Smooth muscle cell (in vitro differentiated cells): ENCODE data around the gene GPN3. TPM values are rescaled to one million over a fixed set of nuclear protein-coding genes. Genes with fewer than 3 reads are reported as not detected.
A peak's percentile ranks its signal among the peaks of the same experiment; 100 is the strongest.

Experiments
- DNase-seq: peaks from one replicate; lab custom pipeline; 2025; ENCODE audit not compliant: unreplicated experiment; lab: John Stamatoyannopoulos, UW
- H2AFZ ChIP-seq: fragments of 200-600 bp; sonication (generic); 2 replicates; pipeline ENCODE4 v1.6.0; 2016; ENCODE audit warnings: antibody characterized with exemption, low read depth, mild to moderate bottlenecking
- H3F3A ChIP-seq: fragments of 200-600 bp; sonication (generic); 2 replicates; pipeline ENCODE4 v1.6.0; 2017; ENCODE audit warnings: antibody characterized with exemption, low read depth
- H3K27ac ChIP-seq: fragments of 200-600 bp; sonication (generic); 2 replicates; pipeline ENCODE4 v1.5.1; 2016; ENCODE audit warnings: low read depth, mild to moderate bottlenecking
- H3K27me3 ChIP-seq: fragments of 200-600 bp; sonication (generic); 2 replicates; pipeline ENCODE4 v1.6.1; 2016; ENCODE audit warnings: low read depth, mild to moderate bottlenecking
- H3K36me3 ChIP-seq: fragments of 200-600 bp; sonication (generic); 2 replicates; pipeline ENCODE4 v1.5.1; 2016; ENCODE audit warnings: low read depth
- H3K4me1 ChIP-seq: fragments of 200-600 bp; sonication (generic); 2 replicates; pipeline ENCODE4 v1.5.1; 2016; ENCODE audit warnings: low read depth
- H3K4me2 ChIP-seq: fragments of 200-600 bp; sonication (generic); 2 replicates; pipeline ENCODE4 v1.6.0; 2016; ENCODE audit warnings: mild to moderate bottlenecking
- H3K4me3 ChIP-seq: fragments of 200-600 bp; sonication (generic); 2 replicates; pipeline ENCODE4 v1.5.1; 2016; ENCODE audit warnings: mild to moderate bottlenecking
- H3K79me2 ChIP-seq: fragments of 200-600 bp; sonication (generic); 2 replicates; pipeline ENCODE4 v1.6.0; 2016; ENCODE audit warnings: low read depth, mild to moderate bottlenecking
- H3K9ac ChIP-seq: fragments of 200-600 bp; sonication (generic); 2 replicates; pipeline ENCODE4 v1.6.0; 2016; ENCODE audit warnings: low read depth
- H3K9me3 ChIP-seq: fragments of 200-600 bp; sonication (generic); replicated peaks from 2 replicates; pipeline ENCODE4 v1.5.1; 2016; ENCODE audit warnings: low read depth
- H4K20me1 ChIP-seq: fragments of 200-600 bp; sonication (generic); 2 replicates; pipeline ENCODE4 v1.6.0; 2016; ENCODE audit warnings: low read depth
- CTCF ChIP-seq: fragments of 200-600 bp; sonication (generic); IDR thresholded peaks from 2 replicates; pipeline ENCODE4 v1.5.1; 2017; ENCODE audit warnings: borderline replicate concordance, mild to moderate bottlenecking, antibody characterized with exemption; ENCODE audit not compliant: insufficient read depth, poor library complexity, severe bottlenecking
- WGBS: methylation state at CpG from one replicate; pipeline ENCODE4 v1.1.7; 2016; ENCODE audit warnings: low lambda C conversion rate; 5-methylcytosine and 5-hydroxymethylcytosine counted together
- polyA plus RNA-seq: library from polyadenylated mRNA; unstranded; fragments of >200 nt; fragmentation: Nextera tagmentation; extraction: Ambion mirVana; gene quantifications from 2 replicates; pipeline ENCODE4 v1.2.1, GENCODE V29; 2016
- total RNA-seq: library from RNA; depleted of rRNA; stranded (reverse); fragments of >200 nt; gene quantifications from 2 replicates; pipeline ENCODE4 v1.2.3, GENCODE V29; 2014

The GPN3 gene
- total and polyA plus RNA-seq, 2 experiments from 2014 or later: 21.7 to 41.5 TPM

- Histone ChIP-seq H3K79me2 (peaks cover 39% of the 10 kb centered on the region), H3K36me3 (no peaks in the 10 kb centered on the region), H3K4me1 (peaks cover 4% of the 10 kb centered on the region), H4K20me1 (peaks cover 21% of the 10 kb centered on the region), H3K27me3 (no peaks in the 10 kb centered on the region), H2AFZ (no peak overlapping the region), H3K9ac (no peak overlapping the region), H3K4me3 (no peak overlapping the region), H3K9me3 (no peaks in the 10 kb centered on the region), H3K27ac (peak overlapping the region; percentile 18), H3K4me2 (no peak overlapping the region), H3F3A (peaks cover 10% of the 10 kb centered on the region)
- 92% methylated on average over 1 of the region's 1 CpG for WGBS
- DNase-seq: no peak
- no peak for TF ChIP-seq CTCF
Measured at GRCh38 chr12:110451263-110451662, 16.8 kb downstream of the GPN3 start.

GRCh38 chr12:110449799-110450497, 18.1 kb downstream of the GPN3 start, which contains the start of gene ARPC3:
ARPC3 (minus strand) TSS chr12:110450337; CDS start chr12:110450260, 77 bp downstream.
- Histone ChIP-seq H3K27me3 (no peaks in the 10 kb centered on the region), H3K4me1 (peaks cover 4% of the 10 kb centered on the region), H3K9me3 (no peaks in the 10 kb centered on the region), H3K36me3 (peaks cover 4% of the 10 kb centered on the region), H2AFZ (peak within 1 kb of the TSS; percentile 98), H3K27ac (peak within 1 kb of the TSS; percentile 96), H3K4me2 (peak within 1 kb of the TSS; percentile 97), H3K9ac (peak within 1 kb of the TSS; percentile 98), H4K20me1 (peaks cover 34% of the 10 kb centered on the region), H3F3A (peaks cover 14% of the 10 kb centered on the region), H3K4me3 (peak within 1 kb of the TSS; percentile 100), H3K79me2 (peaks cover 48% of the 10 kb centered on the region)
- TF ChIP-seq CTCF: peak; percentile 81
- DNase-seq: peak; percentile 62
- WGBS: under 1% methylated on average over 35 of the region's 51 CpGs

DNA sequence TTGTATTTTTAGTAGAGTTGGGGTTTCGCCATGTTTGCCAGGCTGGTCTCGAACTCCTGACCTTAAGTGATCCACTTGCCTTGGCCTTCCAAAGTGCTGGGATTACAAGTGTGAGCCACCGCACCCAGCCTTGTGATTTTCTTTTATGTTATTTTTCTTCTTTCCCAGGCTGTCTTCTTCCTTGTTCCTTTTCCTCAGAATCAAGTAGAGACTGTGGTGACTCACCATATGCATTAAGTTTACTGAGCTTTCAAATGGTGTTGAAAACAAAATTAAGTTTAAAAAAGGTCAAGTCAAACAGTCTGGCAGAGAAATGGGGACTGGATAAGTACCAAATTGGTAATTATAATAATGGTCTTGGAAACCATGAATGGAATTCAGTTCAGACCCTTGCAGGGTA, 23.6 kb downstream of the GPN3 start:
- Histone ChIP-seq H3K4me1 (peaks cover 4% of the 10 kb centered on the region), H3K27ac (no peak overlapping the region), H2AFZ (no peak overlapping the region), H3K9ac (no peak overlapping the region), H4K20me1 (peaks cover 51% of the 10 kb centered on the region), H3K36me3 (peaks cover 34% of the 10 kb centered on the region), H3K27me3 (no peaks in the 10 kb centered on the region), H3K4me2 (no peak overlapping the region), H3K4me3 (no peak overlapping the region), H3K79me2 (peaks cover 65% of the 10 kb centered on the region), H3K9me3 (no peaks in the 10 kb centered on the region), H3F3A (peaks cover 16% of the 10 kb centered on the region)
- no peak for DNase-seq
- WGBS: 100% methylated on average over 3 of the region's 3 CpGs
- no peak for TF ChIP-seq CTCF

DNA sequence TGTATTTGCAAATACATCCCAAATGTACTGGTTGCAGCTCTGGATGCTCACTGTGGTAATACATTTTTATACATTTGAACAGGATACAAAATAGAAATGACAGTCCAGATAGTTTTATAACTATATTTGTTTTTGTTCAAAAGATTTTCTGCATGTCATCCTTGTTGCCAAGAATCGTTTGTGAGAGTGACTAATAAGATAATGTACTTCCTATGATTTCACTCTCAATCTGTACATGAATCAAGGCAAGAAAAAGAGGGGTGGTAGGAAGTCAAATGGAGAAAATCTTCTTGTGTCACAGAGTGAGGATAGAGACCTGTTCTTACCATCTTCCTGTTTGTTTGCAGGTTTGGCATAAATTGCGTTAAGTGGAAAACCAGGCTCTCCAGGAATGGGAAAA, 31.8 kb downstream of the GPN3 start:
- Histone ChIP-seq H3K9ac (no peak overlapping the region), H3K4me3 (no peak overlapping the region), H3K9me3 (no peaks in the 10 kb centered on the region), H2AFZ (no peak overlapping the region), H3K27ac (no peak overlapping the region), H3F3A (peaks cover 32% of the 10 kb centered on the region), H3K27me3 (no peaks in the 10 kb centered on the region), H3K79me2 (peaks cover 3% of the 10 kb centered on the region), H3K4me2 (no peak overlapping the region), H4K20me1 (peaks cover 5% of the 10 kb centered on the region), H3K4me1 (no peaks in the 10 kb centered on the region), H3K36me3 (peaks cover 21% of the 10 kb centered on the region)
- no peak for DNase-seq
- WGBS: 87% methylated on average over 2 of the region's 2 CpGs
- no peak for TF ChIP-seq CTCF
